Fibroblast of the aortic adventitia (primary cell): ENCODE measurements around the gene MAD1L1. TPM values are rescaled to one million over a fixed set of nuclear protein-coding genes. Genes with fewer than 3 reads are reported as not detected.

Source experiments
- DNase-seq: peaks from one replicate; pipeline ENCODE4 v3.0.0-alpha.2; 2010; ENCODE audit warnings: low read depth
- H3K4me3 ChIP-seq: 2 replicates; pipeline ENCODE4 v1.5.1; 2011; ENCODE audit warnings: low read depth, mild to moderate bottlenecking, control low read depth, low read length, moderate library complexity
- CTCF ChIP-seq: IDR thresholded peaks from 2 replicates; pipeline ENCODE4 v1.5.1; 2011; ENCODE audit warnings: mild to moderate bottlenecking, low read length, control low read depth, inconsistent platforms; ENCODE audit not compliant: insufficient read depth
- total RNA-seq: library from RNA; depleted of rRNA; stranded (reverse); fragments of >200 nt; gene quantifications from 2 replicates; pipeline ENCODE4 v1.2.3, GENCODE V29; 2012; ENCODE audit warnings: low replicate concordance

The MAD1L1 gene
- total RNA-seq, 1 donor, result 22.9 TPM

- no peak overlapping the region for H3K4me3 ChIP-seq
- TF ChIP-seq CTCF, result no peak
- DNase-seq, result no peak
Observed at GRCh38 chr7:1942941-1943289, 289.8 kb downstream of the MAD1L1 start.

- no peak for DNase-seq
- TF ChIP-seq CTCF, result no peak
- H3K4me3 ChIP-seq, result no peak overlapping the region
Observed at GRCh38 chr7:1942243-1942940, 290.4 kb downstream of the MAD1L1 start.

DNA sequence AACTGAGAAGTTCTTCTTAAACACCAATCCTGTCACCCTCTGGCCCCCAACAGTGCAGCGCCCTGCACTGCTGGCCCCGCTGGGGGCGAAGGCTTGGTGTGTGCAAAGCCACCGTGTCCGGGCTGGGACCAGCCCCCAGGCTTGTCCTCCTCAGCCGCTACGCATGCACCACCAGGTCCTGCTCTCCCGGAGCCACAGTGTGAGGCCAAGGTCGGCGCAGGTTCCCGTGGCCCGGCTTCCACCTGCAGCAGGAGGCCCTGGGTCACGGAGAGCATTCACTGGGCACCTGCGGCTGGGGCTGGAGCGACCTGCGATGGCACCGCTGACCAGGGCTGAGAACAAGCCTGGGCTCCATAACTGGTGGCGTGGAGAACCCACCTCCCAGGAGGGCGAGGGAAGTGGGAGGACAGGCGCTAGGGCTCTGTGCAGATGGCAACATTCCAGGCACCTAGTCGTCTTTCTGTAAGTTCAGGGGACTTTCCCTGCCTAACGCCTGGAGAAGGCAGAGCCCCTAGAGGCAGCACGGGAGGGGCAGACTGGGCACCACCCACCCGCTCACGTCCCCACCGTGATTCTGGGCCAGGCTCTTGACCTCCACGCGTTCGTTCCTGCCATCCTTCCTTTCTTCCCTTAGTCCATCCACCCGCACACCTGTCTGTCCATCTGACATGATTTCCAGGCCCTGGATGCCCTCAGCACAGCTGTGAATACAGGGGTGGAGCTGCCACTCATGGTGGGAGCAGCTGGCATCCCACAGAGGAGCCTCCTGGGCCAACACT lies 291.1 kb downstream of the MAD1L1 start:
- no peak for TF ChIP-seq CTCF
- no peak overlapping the region for H3K4me3 ChIP-seq
- no peak for DNase-seq

GRCh38 chr7:1940863-1941262 lies 291.9 kb downstream of the MAD1L1 start:
- no peak for TF ChIP-seq CTCF
- no peak overlapping the region for H3K4me3 ChIP-seq
- DNase-seq, result no peak

GRCh38 chr7:1940402-1940786 lies 292.4 kb downstream of the MAD1L1 start:
- DNase-seq, result no peak
- no peak for TF ChIP-seq CTCF
- no peak overlapping the region for H3K4me3 ChIP-seq

GRCh38 chr7:1939434-1940401 lies 293.0 kb downstream of the MAD1L1 start:
- TF ChIP-seq CTCF, result no peak
- DNase-seq, result no peak
- H3K4me3 ChIP-seq, result no peak overlapping the region
